Neural crest cell (in vitro differentiated cells): ENCODE measurements around the gene KCNJ10. TPM values are rescaled to one million over a fixed set of nuclear protein-coding genes. Genes with fewer than 3 reads are reported as not detected.

Experiments used
- DNase-seq: peaks from one replicate; pipeline ENCODE4 v3.0.0; 2021; ENCODE audit warnings: low read depth, mixed read lengths, low spot score
- H3K27ac Mint-ChIP-seq: one replicate; pipeline ENCODE4 v1.8.0; 2021; ENCODE audit warnings: mild to moderate bottlenecking, mixed read lengths; ENCODE audit not compliant: unreplicated experiment
- H3K27me3 Mint-ChIP-seq: 2 replicates; pipeline ENCODE4 v1.8.0; 2021; ENCODE audit warnings: low read depth, mild to moderate bottlenecking, mixed read lengths
- H3K36me3 Mint-ChIP-seq: 2 replicates; pipeline ENCODE4 v1.8.0; 2021; ENCODE audit warnings: low read depth, mild to moderate bottlenecking, mixed read lengths
- H3K4me1 Mint-ChIP-seq: 2 replicates; pipeline ENCODE4 v1.8.0; 2021; ENCODE audit warnings: mixed read lengths
- H3K4me3 Mint-ChIP-seq: one replicate; pipeline ENCODE4 v1.8.0; 2021; ENCODE audit warnings: mild to moderate bottlenecking, mixed read lengths
- H3K9me3 Mint-ChIP-seq: 2 replicates; pipeline ENCODE4 v1.8.0; 2021; ENCODE audit warnings: mixed read lengths
- total RNA-seq: library from RNA; stranded (reverse); gene quantifications from 2 replicates; pipeline ENCODE4 v1.2.1, GENCODE V29; 2021
- TF ChIP-seq, protein P1 (sequence below): fragments of 200-600 bp; sonication (generic); conservative IDR thresholded peaks from 2 replicates; pipeline ENCODE4 v1.5.0; 2021; ENCODE audit warnings: antibody characterized with exemption, mild to moderate bottlenecking

Gene KCNJ10
- total RNA-seq, 1 donor from 2014 or later, result 0.47 TPM

- TF ChIP-seq, protein P1, sequence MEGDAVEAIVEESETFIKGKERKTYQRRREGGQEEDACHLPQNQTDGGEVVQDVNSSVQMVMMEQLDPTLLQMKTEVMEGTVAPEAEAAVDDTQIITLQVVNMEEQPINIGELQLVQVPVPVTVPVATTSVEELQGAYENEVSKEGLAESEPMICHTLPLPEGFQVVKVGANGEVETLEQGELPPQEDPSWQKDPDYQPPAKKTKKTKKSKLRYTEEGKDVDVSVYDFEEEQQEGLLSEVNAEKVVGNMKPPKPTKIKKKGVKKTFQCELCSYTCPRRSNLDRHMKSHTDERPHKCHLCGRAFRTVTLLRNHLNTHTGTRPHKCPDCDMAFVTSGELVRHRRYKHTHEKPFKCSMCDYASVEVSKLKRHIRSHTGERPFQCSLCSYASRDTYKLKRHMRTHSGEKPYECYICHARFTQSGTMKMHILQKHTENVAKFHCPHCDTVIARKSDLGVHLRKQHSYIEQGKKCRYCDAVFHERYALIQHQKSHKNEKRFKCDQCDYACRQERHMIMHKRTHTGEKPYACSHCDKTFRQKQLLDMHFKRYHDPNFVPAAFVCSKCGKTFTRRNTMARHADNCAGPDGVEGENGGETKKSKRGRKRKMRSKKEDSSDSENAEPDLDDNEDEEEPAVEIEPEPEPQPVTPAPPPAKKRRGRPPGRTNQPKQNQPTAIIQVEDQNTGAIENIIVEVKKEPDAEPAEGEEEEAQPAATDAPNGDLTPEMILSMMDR, result no peak
- Mint-ChIP-seq H3K4me1 (no peaks in the 10 kb centered on the region), H3K27ac (no peak overlapping the region), H3K27me3 (peaks cover 63% of the 10 kb centered on the region), H3K9me3 (no peaks in the 10 kb centered on the region), H3K36me3 (no peaks in the 10 kb centered on the region), H3K4me3 (no peak overlapping the region)
- no peak for DNase-seq
These were observed 70.8 kb downstream of the KCNJ10 start for GRCh38 chr1:159999204-159999603.

DNA sequence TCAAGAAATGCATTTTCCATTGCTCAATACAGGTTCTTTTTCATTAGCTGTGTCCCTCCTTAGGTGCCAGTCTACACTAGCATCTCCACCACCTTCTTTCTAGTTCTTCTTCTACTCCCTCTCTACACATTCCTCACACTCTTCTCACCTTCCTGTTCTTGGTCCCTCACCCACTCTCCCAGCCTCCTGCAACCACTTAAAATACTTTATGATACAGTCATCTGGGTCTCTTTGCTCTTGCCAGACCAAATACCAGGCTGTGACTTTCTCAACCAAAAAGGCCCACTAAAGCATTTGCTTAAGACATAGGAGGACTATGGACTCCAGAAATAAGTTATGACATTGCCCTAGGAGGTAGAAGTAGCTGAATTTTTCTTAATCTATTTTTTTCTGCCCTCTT lies 73.3 kb downstream of the KCNJ10 start:
- H3K4me3 Mint-ChIP-seq, result no peak overlapping the region
- no peaks in the 10 kb centered on the region for H3K9me3 Mint-ChIP-seq
- H3K27me3 Mint-ChIP-seq, result peaks cover 68% of the 10 kb centered on the region
- TF ChIP-seq, protein P1, result no peak
- H3K4me1 Mint-ChIP-seq, result no peaks in the 10 kb centered on the region
- peak overlapping the region; percentile 14 for H3K27ac Mint-ChIP-seq
- no peaks in the 10 kb centered on the region for H3K36me3 Mint-ChIP-seq
- DNase-seq, result no peak

GRCh38 chr1:159994896-159995295 lies 75.1 kb downstream of the KCNJ10 start:
- Mint-ChIP-seq H3K27ac (no peak overlapping the region), H3K36me3 (no peaks in the 10 kb centered on the region), H3K4me1 (no peaks in the 10 kb centered on the region), H3K27me3 (peaks cover 66% of the 10 kb centered on the region), H3K4me3 (no peak overlapping the region), H3K9me3 (no peaks in the 10 kb centered on the region)
- no peak for DNase-seq
- TF ChIP-seq, protein P1, result no peak

GRCh38 chr1:159993911-159994310 lies 76.0 kb downstream of the KCNJ10 start:
- no peak overlapping the region for H3K27ac Mint-ChIP-seq
- DNase-seq, result no peak
- H3K9me3 Mint-ChIP-seq, result no peaks in the 10 kb centered on the region
- no peaks in the 10 kb centered on the region for H3K36me3 Mint-ChIP-seq
- H3K4me3 Mint-ChIP-seq, result no peak overlapping the region
- peaks cover 64% of the 10 kb centered on the region for H3K27me3 Mint-ChIP-seq
- TF ChIP-seq, protein P1, result no peak
- H3K4me1 Mint-ChIP-seq, result no peaks in the 10 kb centered on the region

GRCh38 chr1:159992161-159992560 lies 77.8 kb downstream of the KCNJ10 start:
- no peaks in the 10 kb centered on the region for H3K36me3 Mint-ChIP-seq
- DNase-seq, result no peak
- no peaks in the 10 kb centered on the region for H3K4me1 Mint-ChIP-seq
- H3K4me3 Mint-ChIP-seq, result no peak overlapping the region
- H3K27ac Mint-ChIP-seq, result no peak overlapping the region
- peaks cover 52% of the 10 kb centered on the region for H3K27me3 Mint-ChIP-seq
- no peaks in the 10 kb centered on the region for H3K9me3 Mint-ChIP-seq
- TF ChIP-seq, protein P1, result no peak

- Mint-ChIP-seq H3K4me3 (no peak overlapping the region), H3K27me3 (peaks cover 49% of the 10 kb centered on the region), H3K27ac (no peak overlapping the region), H3K4me1 (no peaks in the 10 kb centered on the region), H3K36me3 (no peaks in the 10 kb centered on the region), H3K9me3 (no peaks in the 10 kb centered on the region)
- DNase-seq, result no peak
- TF ChIP-seq, protein P1, result no peak
These were observed 78.4 kb downstream of the KCNJ10 start for GRCh38 chr1:159991513-159991912.
